Astrocyte of the spinal cord (primary cell): ENCODE data around the gene SLC16A5.
A peak's percentile ranks its signal among the peaks of the same experiment; 100 is the strongest.
"Not testable (repeated sequence)": the region's sequence is repeated elsewhere in the genome, so short reads cannot be mapped to it uniquely, and the experiment has no call there.

Source experiments
- DNase-seq: peaks from one replicate; pipeline ENCODE4 v3.0.0; 2011; ENCODE audit warnings: low read depth, low spot score
- H3K4me3 ChIP-seq: 2 replicates; pipeline ENCODE4 v1.5.1; 2011; ENCODE audit warnings: low read depth, mild to moderate bottlenecking, low read length, moderate library complexity
- CTCF ChIP-seq: IDR thresholded peaks from 2 replicates; pipeline ENCODE4 v1.5.1; 2012; ENCODE audit warnings: low read depth, mild to moderate bottlenecking, low read length, inconsistent platforms
- in situ Hi-C: cut with HindIII; loops from 2 replicates; pipeline ENCODE4 v1.10.0; 2017; ENCODE audit warnings: low sequenced_read_pairs

SLC16A5 gene

GRCh38 chr17:75124819-75125162 lies 37.0 kb downstream of the SLC16A5 start:
- in situ Hi-C loops, result no loop called here
- TF ChIP-seq CTCF, result no peak
- DNase-seq, result no peak
- H3K4me3 ChIP-seq, result no peak overlapping the region

- TF ChIP-seq CTCF, result no peak
- no peak overlapping the region for H3K4me3 ChIP-seq
- in situ Hi-C loops, result no loop called here
- no peak for DNase-seq
Measured at GRCh38 chr17:75125984-75126383, 38.2 kb downstream of the SLC16A5 start.

- no peak for DNase-seq
- H3K4me3 ChIP-seq, result no peak overlapping the region
- in situ Hi-C loops, result no loop called here
- TF ChIP-seq CTCF, result no peak
Measured at GRCh38 chr17:75126954-75127353, 39.2 kb downstream of the SLC16A5 start.

- in situ Hi-C loops, DNase-seq, H3K4me3 ChIP-seq: not testable (repeated sequence)
Measured at GRCh38 chr17:75127936-75128335, 40.2 kb downstream of the SLC16A5 start.

- TF ChIP-seq CTCF, result no peak
- in situ Hi-C loops, result no loop called here
Measured at GRCh38 chr17:75128694-75129505, 41.1 kb downstream of the SLC16A5 start.

GRCh38 chr17:75129576-75129975 lies 41.8 kb downstream of the SLC16A5 start:
- H3K4me3 ChIP-seq, result no peak overlapping the region
- TF ChIP-seq CTCF, result no peak
- in situ Hi-C loops, result no loop called here
- DNase-seq, result no peak

More at GRCh38 chr17:75128694-75129505, 41.1 kb downstream of the SLC16A5 start:
- DNase-seq, result no peak
- H3K4me3 ChIP-seq, result no peak overlapping the region

GRCh38 chr17:75130059-75130631 lies 42.4 kb downstream of the SLC16A5 start:
- peak overlapping the region; percentile 69 for H3K4me3 ChIP-seq
- TF ChIP-seq CTCF, result no peak
- no peak for DNase-seq
- in situ Hi-C loops, result no loop called here
